Measurements from ENCODE around the gene RBP2.

- TF ChIP-seq EZH2 (IDR thresholded peaks at IDR 0.05) (no peak), CTCF (IDR thresholded peaks at IDR 0.05) (no peak), EZH2phosphoT487 (IDR thresholded peaks at IDR 0.05) (no peak)
Measured at GRCh38 chr3:139434228-139434627, 42.1 kb downstream of the RBP2 start.
